Gastroesophageal sphincter (tissue), 4 donors: Measurements from ENCODE around the gene CEP97. TPM values are rescaled to one million over a fixed set of nuclear protein-coding genes. Genes with fewer than 3 reads are reported as not detected.
A peak's percentile ranks its signal among the peaks of the same experiment; 100 is the strongest.

Experiments
- ATAC-seq: fragments of 150-250 bp; one replicate; pipeline ENCODE4 v1.9.1; 2016; ENCODE audit warnings: mild to moderate bottlenecking, moderate library complexity
- H3K27ac ChIP-seq, 4 donors: fragments of 200-600 bp; sonication (generic) in 3 of 4; 1 replicate in 3 of 4; 2 replicates in 1 of 4; pipeline ENCODE4 v1.5.1; 2016 to 2019
- H3K27me3 ChIP-seq: fragments of 200-600 bp; sonication (generic); one replicate; pipeline ENCODE4 v1.5.1; 2019
- H3K36me3 ChIP-seq, 2 donors: fragments of 200-600 bp; sonication (generic); one replicate each; pipeline ENCODE4 v1.5.1; 2019; ENCODE audit warnings: control low read depth in 1 of 2
- H3K4me1 ChIP-seq, 3 donors: fragments of 200-600 bp; sonication (generic); 1 replicate in 2 of 3; 2 replicates in 1 of 3; pipeline ENCODE4 v1.5.1; 2016 to 2019; ENCODE audit warnings: control low read depth in 2 of 3
- H3K4me3 ChIP-seq, 2 donors: fragments of 200-600 bp; sonication (generic); one replicate each; pipeline ENCODE4 v1.5.1; 2019; ENCODE audit warnings: mild to moderate bottlenecking in 1 of 2, moderate library complexity in 1 of 2
- H3K9me3 ChIP-seq, 3 donors: fragments of 200-600 bp; sonication (generic); one replicate each; pipeline ENCODE4 v1.5.1; 2017 to 2019; ENCODE audit warnings: control low read depth in 2 of 3
- EP300 ChIP-seq: sonication (generic); formaldehyde crosslinking; IDR thresholded peaks from one replicate; pipeline ENCODE4 v1.6.1; 2017; ENCODE audit warnings: antibody characterized with exemption, mild to moderate bottlenecking
- POLR2A ChIP-seq, 2 donors: fragments of 450-650 bp; IDR thresholded peaks; one replicate each; pipeline ENCODE4 v1.6.1; 2017; ENCODE audit warnings: antibody characterized with exemption in 2 of 2, mild to moderate bottlenecking in 2 of 2, moderate library complexity in 1 of 2
- POLR2AphosphoS5 ChIP-seq: sonication (generic); formaldehyde crosslinking; IDR thresholded peaks from one replicate; pipeline ENCODE4 v1.6.1; 2017; ENCODE audit warnings: antibody characterized with exemption
- WGBS, 2 donors: methylation state at CpG; one replicate each; pipeline ENCODE4 v1.1.5; 2018; ENCODE audit warnings: low coverage in 1 of 2; 5-methylcytosine and 5-hydroxymethylcytosine counted together
- total RNA-seq, 4 donors: library from RNA; depleted of rRNA; stranded (reverse); fragments of >200 nt; gene quantifications; one replicate each; pipeline ENCODE4 v1.1.0, GENCODE V29; 2016
- TF ChIP-seq, protein P1 (sequence below), 4 experiments: fragments of 200-600 bp in 2 of 4; fragments of 450-650 bp in 2 of 4; sonication (generic) in 1 of 4; IDR thresholded peaks; one replicate each; pipeline ENCODE4 v1.5.1; 2017 to 2019; ENCODE audit warnings: antibody characterized with exemption in 4 of 4, mild to moderate bottlenecking in 2 of 4, moderate library complexity in 2 of 4

The CEP97 gene
- total RNA-seq, 4 donors from 2014 or later: 7.8 to 11.4 (median 8.8) TPM

GRCh38 chr3:101779822-101780381 lies 55.5 kb downstream of the CEP97 start:
- Histone ChIP-seq H3K36me3 (peaks cover 0 to 27% of the 10 kb centered on the region in 2 donors), H3K4me3 (peak overlapping the region; percentile 57 to 83), H3K4me1 (peaks cover 3 to 43% (median 5%) of the 10 kb centered on the region in 3 donors), H3K27me3 (no peaks in the 10 kb centered on the region), H3K9me3 (no peaks in the 10 kb centered on the region), H3K27ac (peak overlapping the region; percentile 47 to 94 (median 92))
- WGBS, 2 donors: 11 to 37% methylated on average over 3 of the region's 9 CpGs
- no peak for ATAC-seq
- TF ChIP-seq EP300: no peak

- Histone ChIP-seq H3K9me3 (no peaks in the 10 kb centered on the region), H3K27ac (peak overlapping the region in 2 of 4 donors; percentile 91 to 94), H3K27me3 (no peaks in the 10 kb centered on the region), H3K36me3 (peaks cover 0 to 35% of the 10 kb centered on the region in 2 donors), H3K4me1 (peaks cover 3 to 51% (median 5%) of the 10 kb centered on the region in 3 donors), H3K4me3 (peak overlapping the region in 1 of 2 donors; percentile 83)
- WGBS, 2 donors: 0 to 23% methylated on average over 2 of the region's 2 CpGs
- ATAC-seq: no peak
- TF ChIP-seq POLR2AphosphoS5: no peak
- TF ChIP-seq EP300: no peak
- no peak for TF ChIP-seq POLR2A (IDR thresholded peaks at IDR 0.05)
- TF ChIP-seq, protein P1, sequence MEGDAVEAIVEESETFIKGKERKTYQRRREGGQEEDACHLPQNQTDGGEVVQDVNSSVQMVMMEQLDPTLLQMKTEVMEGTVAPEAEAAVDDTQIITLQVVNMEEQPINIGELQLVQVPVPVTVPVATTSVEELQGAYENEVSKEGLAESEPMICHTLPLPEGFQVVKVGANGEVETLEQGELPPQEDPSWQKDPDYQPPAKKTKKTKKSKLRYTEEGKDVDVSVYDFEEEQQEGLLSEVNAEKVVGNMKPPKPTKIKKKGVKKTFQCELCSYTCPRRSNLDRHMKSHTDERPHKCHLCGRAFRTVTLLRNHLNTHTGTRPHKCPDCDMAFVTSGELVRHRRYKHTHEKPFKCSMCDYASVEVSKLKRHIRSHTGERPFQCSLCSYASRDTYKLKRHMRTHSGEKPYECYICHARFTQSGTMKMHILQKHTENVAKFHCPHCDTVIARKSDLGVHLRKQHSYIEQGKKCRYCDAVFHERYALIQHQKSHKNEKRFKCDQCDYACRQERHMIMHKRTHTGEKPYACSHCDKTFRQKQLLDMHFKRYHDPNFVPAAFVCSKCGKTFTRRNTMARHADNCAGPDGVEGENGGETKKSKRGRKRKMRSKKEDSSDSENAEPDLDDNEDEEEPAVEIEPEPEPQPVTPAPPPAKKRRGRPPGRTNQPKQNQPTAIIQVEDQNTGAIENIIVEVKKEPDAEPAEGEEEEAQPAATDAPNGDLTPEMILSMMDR (IDR thresholded peaks at IDR 0.05): no peak
Observed at GRCh38 chr3:101780661-101781060, 56.2 kb downstream of the CEP97 start.

DNA sequence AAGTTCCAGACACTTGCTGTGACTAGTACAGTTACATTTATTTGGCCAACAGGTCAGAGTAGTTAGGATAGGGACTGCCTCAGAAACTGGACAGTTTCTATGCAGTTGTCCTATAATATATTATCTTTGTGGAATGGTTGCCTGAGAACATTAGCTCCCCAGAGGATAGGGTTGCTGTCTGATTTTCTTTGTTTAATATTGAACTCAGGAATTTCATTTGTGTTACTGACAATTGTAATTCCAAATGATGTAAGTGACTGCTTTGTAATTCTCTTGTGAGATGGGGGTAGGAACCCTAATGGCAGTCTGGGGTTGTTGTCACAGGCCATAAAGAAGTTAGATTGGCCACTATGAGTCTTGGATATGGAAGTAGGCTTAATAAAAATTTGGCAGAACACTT lies 56.8 kb downstream of the CEP97 start:
- peaks cover 3 to 53% (median 5%) of the 10 kb centered on the region in 3 donors for H3K4me1 ChIP-seq
- H3K27me3 ChIP-seq: no peaks in the 10 kb centered on the region
- H3K27ac ChIP-seq: peak overlapping the region in 1 of 4 donors; percentile 91
- H3K36me3 ChIP-seq: peaks cover 0 to 40% of the 10 kb centered on the region in 2 donors
- no peaks in the 10 kb centered on the region for H3K9me3 ChIP-seq
- TF ChIP-seq POLR2A (IDR thresholded peaks at IDR 0.05) (no peak), EP300 (no peak), POLR2AphosphoS5 (no peak)
- TF ChIP-seq, protein P1 (IDR thresholded peaks at IDR 0.05): no peak
- peak overlapping the region in 1 of 2 donors; percentile 83 for H3K4me3 ChIP-seq
- no peak for ATAC-seq

- H3K36me3 ChIP-seq: peaks cover 0 to 78% of the 10 kb centered on the region in 2 donors
Observed at GRCh38 chr3:101784855-101785613, 60.6 kb downstream of the CEP97 start.

GRCh38 chr3:101791778-101792177 lies 67.4 kb downstream of the CEP97 start:
- no peaks in the 10 kb centered on the region for H3K4me1 ChIP-seq
- H3K27ac ChIP-seq: no peak overlapping the region
- H3K36me3 ChIP-seq: peaks cover 0 to 95% of the 10 kb centered on the region in 2 donors
- no peak overlapping the region for H3K4me3 ChIP-seq
- H3K9me3 ChIP-seq: peaks cover 0 to 7% (median 0%) of the 10 kb centered on the region in 3 donors
- 87 to 95% methylated on average over 4 of the region's 4 CpGs for WGBS, 2 donors
- no peak for ATAC-seq
- TF ChIP-seq, protein P1 (IDR thresholded peaks at IDR 0.05): no peak
- TF ChIP-seq EP300 (no peak), POLR2A (IDR thresholded peaks at IDR 0.05) (no peak)
- H3K27me3 ChIP-seq: no peaks in the 10 kb centered on the region

More at GRCh38 chr3:101784855-101785613, 60.6 kb downstream of the CEP97 start:
- TF ChIP-seq, protein P1 (IDR thresholded peaks at IDR 0.05): no peak
- TF ChIP-seq EP300 (no peak), POLR2A (IDR thresholded peaks at IDR 0.05) (no peak), POLR2AphosphoS5 (no peak)
- Histone ChIP-seq H3K9me3 (no peaks in the 10 kb centered on the region), H3K4me3 (no peak overlapping the region), H3K27ac (peak overlapping the region in 3 of 4 donors; percentile 37 to 42 (median 39)), H3K4me1 (peaks cover 3 to 40% (median 5%) of the 10 kb centered on the region in 3 donors), H3K27me3 (no peaks in the 10 kb centered on the region)
- WGBS, 2 donors: 74 to 75% methylated on average over 5 of the region's 5 CpGs
- ATAC-seq: no peak
